Ammon's horn (tissue), 1 donor: ENCODE results near the gene FIBIN.
A peak's percentile ranks its signal among the peaks of the same experiment; 100 is the strongest.
"Not testable (repeated sequence)": the region's sequence is repeated elsewhere in the genome, so short reads cannot be mapped to it uniquely, and the experiment has no call there.

Experiments used
- DNase-seq: peaks from one replicate; pipeline ENCODE4 v3.0.0-alpha.2; 2016; ENCODE audit warnings: low spot score

Gene FIBIN

GRCh38 chr11:26977209-26977608 lies 16.7 kb upstream of the FIBIN start:
- DNase-seq: not testable (repeated sequence)

DNA sequence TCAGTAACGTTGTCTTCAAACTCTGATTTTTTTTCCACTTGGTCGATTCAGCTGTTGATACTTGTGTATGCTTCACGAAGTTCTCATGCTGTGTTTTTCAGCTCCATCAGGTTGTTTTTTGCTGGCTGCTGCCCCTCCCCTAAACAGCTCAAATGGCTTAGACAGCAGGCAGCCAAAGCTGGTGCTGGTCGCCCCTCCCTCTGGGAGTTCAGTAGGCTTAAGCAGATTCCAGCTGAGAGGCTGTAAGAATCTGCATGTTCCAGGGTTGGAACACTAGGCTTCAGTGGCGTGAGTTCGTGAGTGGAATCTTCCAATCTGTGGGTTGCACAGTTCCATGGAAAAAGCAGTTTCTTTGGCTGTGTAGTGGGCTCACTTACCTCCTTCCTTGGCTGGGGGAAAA lies 10.3 kb upstream of the FIBIN start:
- no peak for DNase-seq

DNA sequence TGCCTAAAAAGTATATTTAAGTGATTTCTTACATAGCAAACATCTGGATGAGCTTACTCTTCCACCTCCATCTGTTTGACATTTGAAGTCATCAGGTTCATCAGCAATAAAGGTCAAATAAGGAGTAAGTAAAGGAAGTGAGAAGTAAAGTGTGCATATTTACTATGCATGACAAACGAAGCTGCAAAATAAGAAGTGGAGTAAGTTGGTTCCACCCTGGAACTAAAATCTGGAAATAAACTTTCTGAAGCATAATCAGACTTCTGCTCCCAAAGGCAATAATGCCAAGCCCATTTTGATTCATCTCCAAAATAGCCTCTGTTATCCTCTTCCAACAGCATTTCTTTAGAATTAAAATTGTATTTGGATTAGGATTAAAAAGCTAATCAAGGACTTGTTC lies 8.4 kb upstream of the FIBIN start:
- DNase-seq: no peak

- no peak for DNase-seq
These were observed 8.0 kb upstream of the FIBIN start for GRCh38 chr11:26985943-26986342.

DNA sequence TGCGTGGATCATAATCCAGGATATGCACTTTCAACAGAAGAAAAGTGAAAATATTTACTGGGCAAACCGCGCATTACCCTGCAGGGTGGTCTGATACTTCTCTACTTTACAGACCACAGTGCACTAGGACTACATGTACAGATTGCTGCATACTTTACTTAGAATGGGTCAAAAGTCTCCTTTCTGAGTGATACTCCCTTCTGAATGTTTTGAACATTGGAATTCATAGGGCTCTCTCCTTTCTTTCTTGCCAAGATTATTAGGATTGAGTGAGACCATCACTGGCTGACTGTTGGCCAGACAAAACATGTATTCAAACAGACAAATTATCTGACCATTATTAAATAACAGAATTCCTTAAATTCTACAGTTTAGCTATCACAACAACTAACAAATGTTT lies 6.6 kb upstream of the FIBIN start:
- DNase-seq: no peak

GRCh38 chr11:26987731-26988130 lies 6.2 kb upstream of the FIBIN start:
- DNase-seq: no peak

DNA sequence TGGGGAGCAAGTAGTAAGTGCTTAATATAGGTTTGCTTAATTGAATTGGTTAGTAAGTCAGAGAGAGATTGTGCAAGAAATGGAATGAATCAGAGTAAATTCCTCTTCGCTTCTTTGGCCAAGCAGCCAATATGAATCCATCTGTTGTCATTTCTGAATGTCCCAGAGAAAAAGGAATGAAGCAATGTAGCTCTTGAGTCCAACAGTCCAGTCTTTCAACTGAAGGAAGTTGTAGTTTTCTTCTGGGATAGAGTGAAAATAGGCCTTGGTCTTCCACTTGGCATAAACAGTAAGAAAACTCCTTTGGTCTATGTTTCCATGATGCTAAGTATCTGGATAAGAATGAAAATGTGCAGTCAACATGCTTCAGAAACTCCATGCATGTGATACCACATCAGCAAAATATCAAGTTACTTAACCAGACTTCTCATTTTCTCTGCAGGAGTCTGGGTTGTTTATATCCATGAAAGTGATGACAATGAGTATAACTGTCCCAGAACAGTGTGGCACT lies 1.8 kb upstream of the FIBIN start:
- no peak for DNase-seq

GRCh38 chr11:26994631-26995095 lies 751 bp downstream of the FIBIN start:
- peak; percentile 18 for DNase-seq

- no peak for DNase-seq
These were observed 2.0 kb downstream of the FIBIN start for GRCh38 chr11:26995701-26996460.

DNA sequence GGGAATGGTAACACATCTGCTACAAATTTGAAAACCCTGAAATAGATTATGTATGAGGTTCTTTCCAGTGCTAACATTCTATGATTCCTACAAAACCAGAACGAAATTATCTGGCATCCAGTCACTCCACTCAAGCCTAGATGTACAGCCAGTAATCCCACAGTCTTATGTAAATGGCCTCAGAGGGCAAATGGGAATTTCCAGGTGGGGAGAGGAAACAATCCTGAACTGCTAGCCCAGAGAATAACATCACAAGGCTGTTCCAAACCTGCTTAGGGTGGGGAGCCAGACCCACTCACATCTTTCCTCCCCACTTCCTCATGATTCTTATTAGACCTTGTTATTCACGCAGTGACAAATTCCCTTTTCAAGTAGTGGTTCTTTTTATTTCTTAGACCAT lies 3.5 kb downstream of the FIBIN start:
- no peak for DNase-seq

DNA sequence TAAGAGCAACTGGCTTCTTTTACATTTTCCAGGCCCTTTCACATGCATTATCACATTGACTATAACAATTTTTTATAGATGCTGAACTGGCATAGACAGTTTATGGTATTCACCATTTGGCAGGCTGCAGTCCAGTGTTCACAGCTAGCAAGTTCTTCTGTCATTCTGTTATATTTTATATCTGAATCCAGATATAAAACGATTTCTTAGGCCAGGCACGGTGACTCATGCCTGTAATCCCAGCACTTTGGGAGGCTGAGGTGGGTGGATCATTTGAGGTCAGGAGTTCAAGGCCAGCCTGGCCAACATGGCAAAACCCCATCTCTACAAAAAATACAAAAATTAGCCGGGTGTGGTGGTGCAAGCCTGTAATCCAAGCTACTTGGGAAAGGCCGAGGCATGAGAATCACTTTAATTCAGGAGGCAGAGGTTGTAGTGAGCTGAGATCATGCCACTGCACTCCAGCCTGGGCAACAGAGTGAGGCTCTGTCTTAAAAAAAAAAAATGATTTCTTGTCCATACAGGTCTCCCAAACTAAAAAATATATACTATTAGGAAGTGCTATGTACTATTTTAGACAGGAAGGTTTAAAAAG lies 7.3 kb downstream of the FIBIN start:
- DNase-seq: not testable (repeated sequence)

DNA sequence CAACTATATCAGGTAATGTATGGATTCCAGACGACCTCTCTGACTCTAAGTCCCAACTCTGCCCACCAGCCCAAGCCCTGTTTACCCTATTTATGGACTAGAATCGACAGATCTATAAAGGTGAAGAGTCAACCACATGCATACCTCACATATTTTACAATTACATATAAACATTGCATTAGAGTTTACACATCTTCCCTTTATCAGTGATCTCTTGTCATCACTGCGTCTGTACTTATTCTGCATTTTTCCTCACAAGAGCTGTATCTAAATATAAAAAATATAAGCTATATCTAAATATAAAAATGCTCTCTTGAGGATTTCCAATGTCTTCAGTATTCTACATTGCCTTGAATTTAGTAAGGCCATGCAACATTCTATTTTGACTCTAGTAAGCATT lies 8.5 kb downstream of the FIBIN start:
- no peak for DNase-seq

DNA sequence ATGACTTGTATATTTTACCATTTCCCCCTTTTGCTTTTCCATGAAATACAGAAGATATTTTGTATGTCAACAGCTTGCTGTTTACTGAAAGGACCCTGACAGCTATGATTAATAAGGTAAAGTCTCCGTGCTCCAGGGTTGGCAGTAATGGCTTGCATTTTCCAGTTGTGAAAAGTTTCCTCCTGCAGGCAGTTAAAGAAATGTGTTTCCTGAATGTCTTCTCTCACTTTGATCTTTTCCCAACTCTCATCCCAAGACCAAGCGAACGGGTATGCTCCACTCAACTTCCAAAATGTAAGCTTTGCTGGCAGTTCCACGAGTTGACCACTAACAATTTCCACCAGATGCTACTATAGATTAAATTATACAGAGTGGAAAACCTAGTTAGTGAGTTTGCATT lies 8.9 kb downstream of the FIBIN start:
- DNase-seq: no peak

GRCh38 chr11:27004103-27004502 lies 10.2 kb downstream of the FIBIN start:
- DNase-seq: no peak

DNA sequence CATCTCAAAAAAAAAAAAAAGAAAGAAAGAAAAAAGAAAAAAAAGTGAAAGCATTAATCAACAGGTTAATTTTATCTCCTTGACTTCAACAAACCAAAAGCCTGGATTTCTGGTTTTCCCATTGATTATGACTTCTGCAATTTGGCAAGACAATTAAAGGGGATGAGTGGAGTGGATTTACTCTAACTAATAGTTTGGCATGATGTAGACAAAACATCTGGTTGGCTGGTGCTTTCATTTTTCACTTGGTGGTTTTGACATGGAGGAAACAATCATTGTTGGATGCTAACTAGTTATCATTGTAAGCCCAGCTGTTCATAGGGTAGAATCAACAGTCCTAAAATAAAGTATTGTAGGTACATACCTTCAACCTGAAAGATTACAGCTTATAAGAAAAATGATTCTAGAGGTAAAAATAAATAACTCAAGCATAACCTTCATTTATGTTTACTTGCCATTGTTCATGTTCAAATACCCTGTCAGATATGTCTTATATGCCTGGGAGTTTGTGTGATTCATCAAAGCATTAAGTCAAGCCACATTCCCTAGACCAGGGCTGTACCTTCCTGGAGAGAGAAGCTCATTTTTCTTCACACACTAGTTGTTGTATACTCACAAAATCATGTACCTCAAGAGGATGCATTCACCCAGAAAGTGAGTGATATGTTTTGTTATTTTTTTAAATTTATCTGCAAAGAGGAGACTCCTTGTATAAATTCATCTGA lies 15.1 kb downstream of the FIBIN start:
- DNase-seq: no peak

GRCh38 chr11:27011560-27012233 lies 17.8 kb downstream of the FIBIN start:
- DNase-seq: no peak

GRCh38 chr11:27012234-27012921 lies 18.5 kb downstream of the FIBIN start:
- DNase-seq: peak; percentile 47

DNA sequence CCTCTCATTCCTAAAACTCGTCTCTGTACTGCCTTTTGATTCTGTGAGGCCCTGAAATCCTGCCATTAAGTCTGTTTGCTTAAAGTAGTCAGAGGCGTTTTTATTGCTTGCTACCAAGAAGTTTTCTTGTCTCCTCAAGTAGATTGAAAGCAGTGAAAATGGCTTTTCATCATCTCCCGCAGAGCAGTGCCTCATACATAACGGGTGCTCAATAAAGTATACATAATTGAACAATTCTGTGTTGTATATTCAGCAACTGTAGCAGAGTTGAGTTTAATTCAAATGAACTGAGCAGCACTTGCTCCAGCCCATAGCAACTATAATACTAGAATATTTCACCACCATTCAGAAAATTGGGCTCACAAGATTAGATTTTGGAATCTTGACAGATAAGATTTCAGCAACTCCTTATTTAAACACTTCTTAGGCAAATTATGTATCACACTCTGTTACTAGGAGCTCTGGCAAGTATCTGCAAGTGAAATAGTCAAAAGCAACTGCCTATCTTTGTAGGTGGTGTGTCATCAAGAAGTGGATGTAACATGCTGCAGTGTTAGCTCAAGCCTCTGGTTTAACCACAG lies 20.0 kb downstream of the FIBIN start:
- no peak for DNase-seq

DNA sequence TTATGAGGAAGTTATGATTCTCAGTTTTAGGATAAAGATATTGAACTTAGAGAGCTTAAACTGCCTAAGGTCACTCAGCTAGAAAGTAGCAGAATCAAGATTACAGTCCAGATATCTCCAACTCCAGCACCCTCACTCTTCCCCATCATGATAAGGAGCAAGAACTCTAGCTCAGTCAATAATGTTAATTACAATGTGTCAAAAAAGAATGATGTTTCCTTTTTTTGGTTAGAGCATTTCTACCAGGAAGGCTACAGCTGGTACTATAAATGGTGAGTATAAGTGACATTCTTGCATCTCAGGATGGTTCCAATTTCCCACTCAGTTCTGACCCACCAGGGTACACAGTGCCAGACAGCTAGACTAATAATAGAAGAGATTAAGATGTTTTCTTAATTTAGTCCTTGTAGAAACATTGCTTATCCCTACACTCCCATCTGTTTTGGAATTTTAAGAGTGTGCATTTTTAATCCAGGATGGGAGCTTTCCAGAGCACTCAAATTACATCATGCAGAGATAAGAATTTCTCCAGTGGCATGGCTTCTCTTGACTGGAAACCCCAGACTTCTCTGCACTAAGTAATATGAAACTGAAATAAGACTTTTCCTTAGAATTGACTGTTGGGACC lies 25.1 kb downstream of the FIBIN start:
- DNase-seq: no peak

DNA sequence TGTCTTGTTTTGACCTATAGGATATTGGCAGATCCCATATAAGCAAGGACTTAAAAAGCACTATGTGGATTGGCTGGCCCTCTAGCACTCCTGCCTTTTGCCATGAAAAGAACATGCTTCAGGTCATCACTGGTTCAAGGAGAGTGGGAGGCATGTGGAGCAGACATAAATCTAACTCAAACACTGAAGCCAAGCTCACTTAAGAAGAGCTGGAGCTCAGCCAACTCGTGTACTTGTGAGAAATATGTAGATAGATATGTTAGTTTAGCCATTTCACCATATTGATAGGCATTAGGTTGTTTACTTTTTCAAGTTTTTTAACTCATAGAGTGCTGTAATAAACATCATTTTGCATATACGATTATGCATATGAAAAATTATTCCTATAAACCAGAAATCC lies 26.8 kb downstream of the FIBIN start:
- no peak for DNase-seq
